Spleen (tissue), 7 donors: Measurements from ENCODE around the gene MOG.

ENCODE experiments used
- CTCF ChIP-seq, 11 experiments: fragments of 200-600 bp in 7 of 11; fragments of 450-650 bp in 4 of 11; sonication (generic) in 4 of 11; IDR thresholded peaks in 8 of 11; conservative IDR thresholded peaks in 3 of 11; 1 replicate in 7 of 11; 2 replicates in 4 of 11; pipeline versions ENCODE4 v1.4.0 to v1.8.0; 2016 to 2021; ENCODE audit warnings: antibody characterized with exemption in 11 of 11, inconsistent platforms in 4 of 11, mild to moderate bottlenecking in 1 of 11
- POLR2A ChIP-seq, 3 donors: fragments of 450-650 bp; IDR thresholded peaks; one replicate each; pipeline ENCODE4 v1.5.1; 2017; ENCODE audit warnings: antibody characterized with exemption in 3 of 3, mild to moderate bottlenecking in 1 of 3
- donor health status: DM: no; HTN: no; CAD: no; lungs with moderate emphysema.
- donor health status: DM: no; HTN: no; CAD: no.
- donor health status: DM: no; HTN: no; CAD: no.

DNA sequence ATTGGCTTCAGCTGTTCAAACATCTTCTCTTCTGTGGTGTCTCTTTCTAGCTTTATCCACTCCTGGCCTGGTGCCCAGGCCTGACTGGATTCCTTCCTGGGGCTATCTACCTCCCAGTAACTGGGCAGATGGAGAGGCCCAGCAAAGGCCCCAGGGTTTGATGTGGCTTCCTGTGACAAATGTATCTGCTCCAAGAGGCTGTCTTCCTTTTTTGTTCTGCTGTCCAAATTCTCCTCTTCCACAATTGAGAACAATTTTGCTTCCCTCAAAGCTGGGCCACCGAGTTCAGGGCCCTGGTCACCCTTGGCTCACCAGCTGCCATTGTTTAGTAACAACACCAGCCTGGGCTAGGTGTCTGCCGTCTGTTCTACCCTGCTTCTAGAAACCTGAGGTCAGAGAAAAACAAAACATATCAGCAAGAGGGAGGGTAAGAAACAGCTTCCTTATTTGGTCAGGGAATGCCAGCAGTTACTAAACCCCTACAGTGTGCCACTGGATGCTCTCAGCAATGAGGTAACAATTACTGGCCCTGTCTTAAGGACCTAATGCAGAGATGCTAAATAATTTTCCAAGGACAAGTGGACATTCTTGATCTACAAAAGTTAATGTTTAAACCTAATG, 20.2 kb downstream of the MOG start:
- no peak for TF ChIP-seq CTCF (IDR thresholded peaks at IDR 0.05 in 8 of 11, conservative IDR thresholded peaks at IDR 0.05 in 3 of 11)
- no peak for TF ChIP-seq POLR2A (IDR thresholded peaks at IDR 0.05)
